ENCODE results near the gene LBH. TPM values are rescaled to one million over a fixed set of nuclear protein-coding genes. Genes with fewer than 3 reads are reported as not detected.
A peak's percentile ranks its signal among the peaks of the same experiment; 100 is the strongest.

The LBH gene
- total RNA-seq, 1 donor from 2014 or later, result 137 TPM

DNA sequence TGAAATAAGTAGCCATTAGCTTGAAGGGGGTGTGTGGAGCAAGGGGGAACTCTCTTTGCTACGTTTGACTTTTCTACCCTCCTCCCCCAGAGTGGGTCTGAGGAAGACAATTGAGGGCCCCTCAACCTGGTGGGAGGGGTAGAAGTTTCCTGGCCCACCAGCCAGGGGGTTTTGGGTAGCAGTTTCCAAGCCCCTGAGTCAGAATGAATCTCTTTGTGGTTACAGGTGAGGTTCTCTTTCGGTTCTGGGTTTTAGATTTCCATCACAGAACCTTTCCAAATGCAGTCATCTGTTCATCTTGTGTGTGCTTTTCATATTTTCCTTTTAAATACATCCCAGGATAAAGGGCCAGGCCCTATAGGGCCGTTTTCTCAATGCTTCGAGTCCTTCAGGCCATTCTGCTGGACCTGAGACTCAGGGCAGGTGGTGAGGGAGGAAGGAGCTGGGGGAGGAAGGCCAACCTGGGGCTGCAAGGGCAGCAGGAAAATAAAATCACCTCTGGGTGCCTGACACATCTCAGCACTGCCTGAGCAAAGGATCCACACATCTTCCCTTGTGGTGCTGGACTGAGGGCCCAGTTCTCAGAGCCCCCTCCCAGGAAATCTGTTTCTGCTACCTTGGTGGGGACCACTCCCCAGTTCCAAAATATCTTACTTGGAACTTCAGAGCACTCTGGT lies 4.7 kb downstream of the LBH start:
- DNase-seq, result no peak
- TF ChIP-seq, protein P1, sequence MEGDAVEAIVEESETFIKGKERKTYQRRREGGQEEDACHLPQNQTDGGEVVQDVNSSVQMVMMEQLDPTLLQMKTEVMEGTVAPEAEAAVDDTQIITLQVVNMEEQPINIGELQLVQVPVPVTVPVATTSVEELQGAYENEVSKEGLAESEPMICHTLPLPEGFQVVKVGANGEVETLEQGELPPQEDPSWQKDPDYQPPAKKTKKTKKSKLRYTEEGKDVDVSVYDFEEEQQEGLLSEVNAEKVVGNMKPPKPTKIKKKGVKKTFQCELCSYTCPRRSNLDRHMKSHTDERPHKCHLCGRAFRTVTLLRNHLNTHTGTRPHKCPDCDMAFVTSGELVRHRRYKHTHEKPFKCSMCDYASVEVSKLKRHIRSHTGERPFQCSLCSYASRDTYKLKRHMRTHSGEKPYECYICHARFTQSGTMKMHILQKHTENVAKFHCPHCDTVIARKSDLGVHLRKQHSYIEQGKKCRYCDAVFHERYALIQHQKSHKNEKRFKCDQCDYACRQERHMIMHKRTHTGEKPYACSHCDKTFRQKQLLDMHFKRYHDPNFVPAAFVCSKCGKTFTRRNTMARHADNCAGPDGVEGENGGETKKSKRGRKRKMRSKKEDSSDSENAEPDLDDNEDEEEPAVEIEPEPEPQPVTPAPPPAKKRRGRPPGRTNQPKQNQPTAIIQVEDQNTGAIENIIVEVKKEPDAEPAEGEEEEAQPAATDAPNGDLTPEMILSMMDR (IDR thresholded peaks at IDR 0.05), result no peak
- no peak for ATAC-seq
- peak overlapping the region; percentile 82 for H3K4me3 ChIP-seq
- peaks cover 80% of the 10 kb centered on the region for H3K4me1 ChIP-seq
- H3K27me3 ChIP-seq (ENCODE audit: low read depth), result no peaks in the 10 kb centered on the region
- peaks cover 22% of the 10 kb centered on the region for H3K36me3 ChIP-seq
- H3K27ac ChIP-seq, result peak overlapping the region; percentile 91
- intact Hi-C loops (cut with DNase I), result no loop called here
- H3K9me3 ChIP-seq, result no peaks in the 10 kb centered on the region

DNA sequence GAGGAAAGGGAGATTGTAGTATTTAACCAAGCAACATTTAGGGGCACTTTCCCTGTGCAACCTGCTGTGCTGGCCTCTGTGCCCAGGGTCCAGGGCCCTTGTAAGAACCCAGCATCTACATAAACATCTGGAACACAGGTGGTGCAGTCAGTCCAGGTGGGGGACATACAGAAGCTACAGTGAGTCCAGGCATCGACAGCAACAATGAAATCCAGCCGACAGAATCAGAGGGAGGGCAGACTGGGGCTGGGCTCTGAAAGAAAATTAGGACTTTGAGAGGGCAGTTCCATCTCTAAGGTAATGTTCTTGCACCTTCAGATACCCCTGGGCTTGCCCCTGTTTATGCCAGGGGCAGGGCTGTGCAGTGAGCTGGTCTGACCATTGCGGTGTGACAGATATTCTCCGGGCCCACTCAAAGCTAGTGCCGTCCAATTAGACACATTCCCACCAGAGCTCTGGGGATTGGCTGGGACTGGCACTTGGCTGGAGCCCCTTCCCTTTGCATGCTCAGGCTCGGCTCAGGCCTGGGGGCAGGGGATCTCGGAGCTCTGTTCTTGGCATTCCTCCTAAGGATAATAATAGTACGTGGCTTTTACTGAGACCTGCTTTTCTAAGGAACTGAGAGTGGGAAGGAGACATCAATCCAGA lies 5.4 kb downstream of the LBH start:
- H3K4me1 ChIP-seq, result peaks cover 80% of the 10 kb centered on the region
- no peak for DNase-seq
- TF ChIP-seq, protein P1 (IDR thresholded peaks at IDR 0.05), result no peak
- intact Hi-C loops (cut with DNase I), result no loop called here
- no peaks in the 10 kb centered on the region for H3K9me3 ChIP-seq
- ATAC-seq, result no peak
- peaks cover 22% of the 10 kb centered on the region for H3K36me3 ChIP-seq
- H3K27ac ChIP-seq, result peak overlapping the region; percentile 47
- no peaks in the 10 kb centered on the region for H3K27me3 ChIP-seq (ENCODE audit: low read depth)
- H3K4me3 ChIP-seq, result peak overlapping the region; percentile 82

DNA sequence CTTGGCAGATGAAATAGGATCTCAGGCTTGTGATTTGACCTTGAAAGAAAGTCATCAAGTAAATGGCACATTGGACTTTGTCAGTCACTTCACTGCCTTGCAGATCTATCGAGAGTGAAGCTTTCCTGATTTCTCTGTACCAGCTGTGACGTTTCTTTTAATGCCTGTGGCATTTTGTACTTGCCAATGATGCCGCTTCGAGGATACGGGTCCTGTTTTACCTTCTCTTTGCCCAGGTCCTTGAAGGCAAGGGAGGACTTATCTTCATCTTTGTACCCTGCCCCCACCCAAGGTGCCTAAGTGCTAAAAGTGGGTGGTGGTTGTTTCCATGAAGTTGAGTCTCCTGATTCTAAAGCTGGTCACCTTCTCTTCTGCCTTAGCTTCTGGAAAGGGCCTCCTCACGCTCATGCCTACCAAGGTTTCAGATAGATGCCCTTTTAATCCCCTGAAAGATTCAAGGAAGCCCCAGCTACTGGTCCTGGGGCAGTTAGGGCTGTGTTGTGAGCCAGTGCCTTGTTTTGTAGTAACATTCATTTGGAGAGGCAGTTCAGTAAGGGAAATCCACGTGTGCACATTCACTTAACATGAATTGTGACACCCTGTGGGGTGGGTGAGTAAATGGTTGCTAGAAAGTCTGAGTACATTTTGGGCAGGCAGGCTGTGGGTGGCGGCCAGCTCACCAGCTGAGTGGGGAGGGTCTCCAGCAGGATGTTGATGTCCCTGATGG lies 6.1 kb downstream of the LBH start:
- Histone ChIP-seq H3K27ac (peak overlapping the region; percentile 47), H3K36me3 (peaks cover 22% of the 10 kb centered on the region), H3K9me3 (no peaks in the 10 kb centered on the region), H3K4me3 (peak overlapping the region; percentile 82), H3K27me3 (ENCODE audit: low read depth) (no peaks in the 10 kb centered on the region), H3K4me1 (peaks cover 80% of the 10 kb centered on the region)
- intact Hi-C loops (cut with DNase I), result no loop called here
- TF ChIP-seq, protein P1 (IDR thresholded peaks at IDR 0.05), result no peak
- ATAC-seq, result no peak
- no peak for DNase-seq

DNA sequence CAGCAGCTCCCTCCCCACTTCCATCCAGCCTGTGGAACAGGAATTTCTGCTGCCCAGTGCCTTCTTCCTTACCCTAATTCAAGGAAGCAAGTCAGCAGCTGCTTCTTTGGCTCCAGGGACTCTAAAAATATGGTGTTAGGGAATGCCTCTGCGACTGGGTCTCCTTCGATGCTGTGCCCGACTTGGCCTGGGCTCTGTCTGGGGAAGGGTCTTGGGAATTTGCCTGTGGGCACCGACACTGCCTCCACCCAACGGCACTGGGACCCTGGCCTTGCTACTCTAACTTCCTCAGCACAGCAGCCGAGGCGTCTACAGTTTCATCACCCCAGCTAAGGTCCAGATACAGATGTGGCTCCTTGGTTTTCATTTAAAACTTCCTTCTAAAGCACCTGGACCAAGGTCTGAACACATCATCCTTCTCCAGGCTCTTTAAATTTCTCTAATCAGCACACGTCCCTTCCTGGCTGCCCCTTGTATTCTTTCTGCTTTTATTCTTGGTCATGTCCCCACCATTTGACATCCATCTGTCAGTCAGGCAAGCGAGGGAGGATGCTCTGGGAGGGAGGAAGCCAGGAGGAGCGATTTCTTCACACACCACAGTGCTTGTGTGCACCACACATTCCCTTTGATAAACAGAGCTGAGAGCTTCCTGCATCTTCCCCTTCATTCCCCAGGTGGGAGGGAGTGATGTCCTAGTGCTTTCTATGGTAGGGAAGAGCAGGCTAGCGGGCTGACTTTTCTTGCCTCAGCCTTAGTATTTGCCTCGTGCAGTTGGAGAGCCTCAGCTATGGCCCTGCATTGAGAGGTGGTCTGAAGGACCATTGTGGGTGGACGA lies 6.8 kb downstream of the LBH start:
- TF ChIP-seq, protein P1 (IDR thresholded peaks at IDR 0.05), result no peak
- ATAC-seq (no peak), DNase-seq (no peak)
- Histone ChIP-seq H3K4me3 (peak overlapping the region; percentile 82), H3K36me3 (peaks cover 22% of the 10 kb centered on the region), H3K9me3 (no peaks in the 10 kb centered on the region), H3K4me1 (peaks cover 81% of the 10 kb centered on the region), H3K27me3 (ENCODE audit: low read depth) (no peaks in the 10 kb centered on the region), H3K27ac (peak overlapping the region; percentile 47)
- intact Hi-C loops (cut with DNase I), result no loop called here
